Inferior parietal cortex (tissue), 1 donor: ENCODE data around the gene CCDC175.

Experiments
- DNase-seq: peaks from one replicate; pipeline ENCODE4 v3.0.0-alpha.2; 2016; ENCODE audit errors: extremely low spot score

The CCDC175 gene

GRCh38 chr14:59576332-59577294 is at the start of gene CCDC175:
CCDC175 (minus strand) TSS chr14:59576812; CDS start chr14:59576775, 37 bp downstream.
- peak; percentile 78 for DNase-seq

GRCh38 chr14:59622631-59623030 is 46.0 kb upstream of the CCDC175 start:
- no peak for DNase-seq

- DNase-seq: no peak
Measured at GRCh38 chr14:59619061-59619460, 42.4 kb upstream of the CCDC175 start.

- no peak for DNase-seq
Measured at GRCh38 chr14:59601056-59601455, 24.4 kb upstream of the CCDC175 start.

GRCh38 chr14:59600211-59600945 is 23.8 kb upstream of the CCDC175 start:
- DNase-seq: no peak

GRCh38 chr14:59595071-59595470 is 18.5 kb upstream of the CCDC175 start:
- DNase-seq: no peak

- DNase-seq: no peak
Measured at GRCh38 chr14:59591641-59592370, 15.2 kb upstream of the CCDC175 start.

- DNase-seq: no peak
Measured at GRCh38 chr14:59588101-59588500, 11.5 kb upstream of the CCDC175 start.

GRCh38 chr14:59585891-59586554 is 9.4 kb upstream of the CCDC175 start:
- no peak for DNase-seq

- DNase-seq: no peak
Measured at GRCh38 chr14:59583755-59584154, 7.1 kb upstream of the CCDC175 start.

GRCh38 chr14:59582845-59583509 is 6.4 kb upstream of the CCDC175 start:
- DNase-seq: no peak

- DNase-seq: peak; percentile 52
Measured at GRCh38 chr14:59582161-59582560, 5.5 kb upstream of the CCDC175 start.

GRCh38 chr14:59580911-59581310 is 4.3 kb upstream of the CCDC175 start:
- no peak for DNase-seq

- no peak for DNase-seq
Measured at GRCh38 chr14:59570122-59570521, 6.5 kb downstream of the CCDC175 start.

GRCh38 chr14:59566725-59567124 is 9.9 kb downstream of the CCDC175 start:
- DNase-seq: no peak

GRCh38 chr14:59566296-59566695 is 10.3 kb downstream of the CCDC175 start:
- no peak for DNase-seq

- no peak for DNase-seq
Measured at GRCh38 chr14:59565087-59565486, 11.5 kb downstream of the CCDC175 start.

GRCh38 chr14:59564366-59564765 is 12.2 kb downstream of the CCDC175 start:
- no peak for DNase-seq

- DNase-seq: no peak
Measured at GRCh38 chr14:59547310-59547709, 29.3 kb downstream of the CCDC175 start.

- DNase-seq: no peak
Measured at GRCh38 chr14:59543873-59544272, 32.7 kb downstream of the CCDC175 start.

GRCh38 chr14:59541731-59542130 is 34.9 kb downstream of the CCDC175 start:
- DNase-seq: no peak
